Effector memory CD4-positive, alpha-beta T cell (primary cell): ENCODE data around the gene HUNK.

Source experiments
- DNase-seq, 3 donors: peaks; one replicate each; pipeline ENCODE4 v3.0.0-alpha.2; 2020
- H3K27ac ChIP-seq: 2 replicates; pipeline ENCODE4 v1.7.0; 2013; ENCODE audit warnings: mild to moderate bottlenecking, low read length, moderate library complexity; ENCODE audit not compliant: insufficient read depth, poor library complexity, severe bottlenecking
- H3K27me3 ChIP-seq: replicated peaks from 2 replicates; pipeline ENCODE4 v1.7.0; 2013; ENCODE audit warnings: mild to moderate bottlenecking, low read length; ENCODE audit not compliant: insufficient read depth, control insufficient read depth, poor library complexity, severe bottlenecking
- H3K36me3 ChIP-seq: 2 replicates; pipeline ENCODE4 v1.7.0; 2013; ENCODE audit warnings: mild to moderate bottlenecking, low read length, moderate library complexity; ENCODE audit not compliant: control insufficient read depth, insufficient read depth
- H3K4me1 ChIP-seq: 2 replicates; pipeline ENCODE4 v1.7.0; 2013; ENCODE audit warnings: low read length, mild to moderate bottlenecking; ENCODE audit not compliant: control insufficient read depth, insufficient read depth, poor library complexity, severe bottlenecking
- H3K4me3 ChIP-seq: 2 replicates; pipeline ENCODE4 v1.7.0; 2013; ENCODE audit warnings: low read length, low read depth, mild to moderate bottlenecking; ENCODE audit not compliant: insufficient read depth, poor library complexity, severe bottlenecking
- H3K9me3 ChIP-seq: 2 replicates; pipeline ENCODE4 v1.7.0; 2013; ENCODE audit warnings: mild to moderate bottlenecking, low read length, moderate library complexity; ENCODE audit not compliant: control insufficient read depth
- total RNA-seq, 3 donors: gene quantifications; one replicate each; lab custom pipeline; 2026; lab: John Stamatoyannopoulos, UW

HUNK gene
- 0.19 to 2.3 (median 0.35) reads per million in 3 donors for total RNA-seq

DNA sequence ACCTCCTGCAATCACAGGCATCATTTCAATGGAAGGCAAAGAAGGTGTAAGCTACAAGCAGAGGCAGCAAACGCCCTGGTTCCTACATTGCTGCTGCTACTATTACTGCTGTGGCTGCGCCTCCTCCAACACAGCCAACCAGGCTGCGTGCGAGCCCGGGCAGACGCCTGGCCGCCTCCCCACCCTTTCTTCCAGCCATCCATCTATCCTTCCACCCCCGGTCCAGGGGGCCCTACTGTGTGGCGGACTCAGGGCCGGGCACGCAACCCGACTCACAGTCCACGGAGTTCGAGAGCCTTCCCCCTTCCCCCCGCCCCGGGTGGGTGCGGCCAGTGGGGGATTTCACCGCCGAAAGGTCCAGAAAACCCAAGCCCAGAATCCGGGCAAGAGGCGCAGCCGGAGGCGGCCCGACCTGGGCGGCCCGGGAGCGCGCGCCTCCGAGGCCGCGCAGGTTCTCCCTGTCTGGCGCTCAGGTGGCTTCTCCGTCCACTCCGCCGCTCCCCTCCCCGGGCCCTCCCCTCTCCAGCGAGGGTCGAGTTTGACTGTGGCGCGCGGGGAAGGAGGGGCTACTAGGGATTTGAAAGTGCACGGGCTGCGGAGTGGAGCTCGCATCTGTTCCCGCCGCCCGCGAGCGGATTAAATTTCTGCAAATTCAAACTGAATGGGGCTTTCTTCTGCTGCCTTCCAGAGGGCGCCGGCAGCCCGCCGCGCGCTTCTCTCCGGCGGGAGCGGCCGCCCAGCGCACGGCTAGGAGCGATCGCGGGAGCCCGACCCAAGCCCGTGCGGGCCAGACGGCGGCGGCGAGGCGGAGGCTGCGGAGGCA is at the start of gene HUNK:
HUNK (plus strand) TSS at position 569 of the 823 bp plus-strand sequence. CDS start 655 bp downstream, outside the sequence.
- no peak within 1 kb of the TSS for H3K27ac ChIP-seq
- DNase-seq, result no peak
- H3K27me3 ChIP-seq, result peaks cover 18% of the 10 kb centered on the region
- H3K4me1 ChIP-seq, result peaks cover 8% of the 10 kb centered on the region
- no peaks in the 10 kb centered on the region for H3K9me3 ChIP-seq
- peak within 1 kb of the TSS; percentile 40 for H3K4me3 ChIP-seq
- no peaks in the 10 kb centered on the region for H3K36me3 ChIP-seq

GRCh38 chr21:31829736-31830472 is 42.9 kb upstream of the HUNK start:
- Histone ChIP-seq H3K36me3 (no peaks in the 10 kb centered on the region), H3K4me3 (no peak overlapping the region), H3K27ac (no peak overlapping the region), H3K4me1 (no peaks in the 10 kb centered on the region), H3K9me3 (no peaks in the 10 kb centered on the region), H3K27me3 (no peaks in the 10 kb centered on the region)
- no peak for DNase-seq

DNA sequence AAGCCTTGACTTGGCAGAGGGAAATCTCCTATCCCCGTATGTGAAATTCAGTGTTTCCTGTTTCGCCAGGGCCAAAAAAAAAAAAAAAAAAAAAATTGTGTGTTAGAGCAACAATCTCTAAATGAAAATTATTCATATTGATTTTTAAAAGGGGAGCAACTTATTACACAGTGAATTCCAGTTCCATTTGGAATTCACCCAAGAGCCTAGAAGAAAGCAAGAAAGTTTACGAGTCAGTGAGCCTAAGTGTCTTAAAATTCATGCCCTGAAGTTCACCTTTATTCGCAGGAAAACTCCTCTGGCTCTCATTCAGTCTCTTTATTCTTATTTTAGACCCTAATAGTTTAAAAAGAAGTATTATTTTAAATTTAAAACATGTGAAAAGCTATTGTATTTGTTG is 42.1 kb upstream of the HUNK start:
- Histone ChIP-seq H3K36me3 (no peaks in the 10 kb centered on the region), H3K27me3 (no peaks in the 10 kb centered on the region)

DNA sequence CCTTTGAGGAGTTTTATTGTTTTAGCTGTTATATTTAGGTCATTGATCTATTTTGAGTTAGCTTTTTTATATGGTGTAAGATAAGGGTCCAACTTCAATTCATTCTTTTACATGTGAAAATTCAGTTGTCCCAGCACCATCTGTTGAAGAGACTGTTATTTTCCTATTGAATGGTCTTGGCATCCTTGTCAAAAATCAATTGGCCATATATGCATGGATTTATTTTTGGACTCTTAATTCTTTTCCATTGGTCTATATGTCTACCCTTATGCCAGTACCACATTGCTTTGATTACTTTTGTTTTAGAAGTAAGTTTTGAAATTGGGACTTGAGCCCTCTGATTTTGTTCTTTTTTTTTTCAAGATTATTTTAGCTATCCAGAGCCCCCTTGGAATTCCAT is 35.8 kb upstream of the HUNK start:
- Histone ChIP-seq H3K36me3 (no peaks in the 10 kb centered on the region), H3K4me1 (no peaks in the 10 kb centered on the region), H3K9me3 (no peaks in the 10 kb centered on the region), H3K27me3 (peaks cover 2% of the 10 kb centered on the region), H3K27ac (no peak overlapping the region), H3K4me3 (no peak overlapping the region)
- no peak for DNase-seq

More for the DNA sequence above, 42.1 kb upstream of the HUNK start:
- no peaks in the 10 kb centered on the region for H3K9me3 ChIP-seq
- DNase-seq, result no peak
- no peak overlapping the region for H3K4me3 ChIP-seq
- no peak overlapping the region for H3K27ac ChIP-seq
- no peaks in the 10 kb centered on the region for H3K4me1 ChIP-seq

- no peaks in the 10 kb centered on the region for H3K9me3 ChIP-seq
- no peak for DNase-seq
- H3K4me3 ChIP-seq, result no peak overlapping the region
- H3K4me1 ChIP-seq, result no peaks in the 10 kb centered on the region
- no peaks in the 10 kb centered on the region for H3K36me3 ChIP-seq
- peaks cover 2% of the 10 kb centered on the region for H3K27me3 ChIP-seq
- no peak overlapping the region for H3K27ac ChIP-seq
These were observed 35.0 kb upstream of the HUNK start for GRCh38 chr21:31837618-31838390.

DNA sequence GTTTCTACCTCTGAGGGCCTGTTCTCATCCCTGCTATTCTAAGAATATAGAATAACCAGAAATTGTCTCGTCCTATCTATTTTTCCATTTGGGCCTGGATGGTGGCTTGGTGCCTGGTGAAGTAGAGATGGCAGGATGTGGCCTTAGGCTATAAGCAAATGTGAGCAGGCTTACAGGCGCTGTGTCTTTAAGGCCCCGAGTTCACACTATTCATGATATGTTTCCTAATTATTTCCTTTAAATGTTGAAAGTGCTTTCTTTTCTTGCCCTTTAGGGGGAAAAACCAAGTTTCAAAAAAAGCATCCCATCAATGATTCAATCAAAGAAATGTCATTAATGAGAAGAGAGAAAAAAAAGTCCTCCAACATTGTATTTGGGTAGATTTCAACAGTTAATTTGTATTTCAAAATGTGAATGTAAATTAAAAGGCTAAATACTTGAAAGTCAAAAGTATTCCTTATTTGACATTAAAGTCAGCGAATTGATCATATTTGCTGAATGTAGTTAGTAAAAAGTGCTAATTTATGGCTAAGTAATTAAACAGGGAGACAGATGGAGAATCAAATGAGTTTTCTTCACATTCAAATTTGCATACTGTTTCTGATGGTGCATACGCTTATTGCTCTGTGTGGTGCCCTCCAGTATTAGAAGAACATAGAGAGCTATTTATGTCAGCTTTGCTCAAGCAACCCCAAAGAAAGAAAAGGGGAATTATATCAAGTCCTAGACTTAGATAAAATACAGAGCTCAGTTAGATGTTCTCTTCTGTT is 34.0 kb upstream of the HUNK start:
- no peaks in the 10 kb centered on the region for H3K9me3 ChIP-seq
- no peaks in the 10 kb centered on the region for H3K4me1 ChIP-seq
- H3K27me3 ChIP-seq, result peaks cover 2% of the 10 kb centered on the region
- H3K36me3 ChIP-seq, result no peaks in the 10 kb centered on the region
- no peak for DNase-seq
- no peak overlapping the region for H3K4me3 ChIP-seq
- no peak overlapping the region for H3K27ac ChIP-seq

- Histone ChIP-seq H3K9me3 (no peaks in the 10 kb centered on the region), H3K4me1 (no peaks in the 10 kb centered on the region), H3K4me3 (no peak overlapping the region), H3K27me3 (no peaks in the 10 kb centered on the region), H3K27ac (no peak overlapping the region), H3K36me3 (no peaks in the 10 kb centered on the region)
- no peak for DNase-seq
These were observed 28.6 kb upstream of the HUNK start for GRCh38 chr21:31844206-31844605.

DNA sequence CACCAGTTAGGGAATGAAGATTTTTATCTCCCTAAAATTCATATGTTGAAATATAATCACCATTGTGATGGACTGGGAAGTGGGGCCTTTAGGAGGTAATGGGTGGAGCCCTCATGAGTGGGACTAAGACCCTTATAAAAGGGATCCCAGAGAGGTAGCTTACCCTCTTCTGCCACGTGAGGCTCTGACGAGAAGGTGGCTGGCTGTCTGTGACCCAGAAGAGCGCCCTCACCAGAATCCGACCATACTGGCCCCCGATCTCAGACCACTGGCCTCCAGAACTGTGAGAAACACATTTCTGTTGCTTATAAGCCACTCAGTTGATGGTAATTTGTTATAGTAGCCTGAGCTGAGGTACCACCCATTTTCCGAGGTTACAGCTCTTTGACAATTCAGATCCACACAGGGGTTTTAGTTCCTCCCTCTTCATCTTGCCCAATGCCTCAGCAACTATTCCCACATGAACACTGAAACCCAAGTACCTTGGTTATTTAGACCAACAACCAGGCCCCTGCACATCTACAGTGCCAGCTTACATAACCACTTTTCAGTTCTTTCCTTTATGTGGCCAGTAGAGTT is 27.6 kb upstream of the HUNK start:
- no peaks in the 10 kb centered on the region for H3K36me3 ChIP-seq
- H3K27ac ChIP-seq, result no peak overlapping the region
- H3K4me1 ChIP-seq, result no peaks in the 10 kb centered on the region
- no peaks in the 10 kb centered on the region for H3K27me3 ChIP-seq
- DNase-seq, result no peak
- H3K4me3 ChIP-seq, result no peak overlapping the region
- no peaks in the 10 kb centered on the region for H3K9me3 ChIP-seq

DNA sequence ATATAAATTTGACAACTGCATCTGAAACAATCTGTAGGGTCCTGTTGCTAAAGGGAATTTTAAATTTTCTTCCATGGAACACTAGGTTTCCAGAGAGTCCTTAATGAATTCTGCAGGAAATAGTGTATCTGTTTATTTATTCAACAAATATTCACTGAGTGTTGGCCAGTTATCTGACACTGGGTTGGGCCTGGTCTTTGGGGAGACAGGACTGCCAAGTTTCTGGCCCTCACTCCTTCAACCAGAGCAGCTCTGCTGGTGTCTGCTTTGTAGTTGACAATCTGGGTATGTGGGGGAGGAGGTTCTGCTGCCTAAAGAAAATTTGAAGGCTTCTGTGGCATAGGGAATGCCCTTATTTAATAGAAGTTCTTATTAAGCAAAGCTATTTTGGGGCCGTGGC is 26.1 kb upstream of the HUNK start:
- H3K4me1 ChIP-seq, result no peaks in the 10 kb centered on the region
- H3K4me3 ChIP-seq, result no peak overlapping the region
- H3K27ac ChIP-seq, result no peak overlapping the region
- no peaks in the 10 kb centered on the region for H3K9me3 ChIP-seq
- no peaks in the 10 kb centered on the region for H3K27me3 ChIP-seq
- no peak for DNase-seq
- no peaks in the 10 kb centered on the region for H3K36me3 ChIP-seq
